KMS-11 (cell line): ENCODE measurements around the gene C2CD5.

Experiments
- H2AFZ ChIP-seq: fragments of 200-600 bp; sonication (generic); 2 replicates; pipeline ENCODE4 v1.6.1; 2016; ENCODE audit warnings: antibody characterized with exemption, mixed run types, low read depth
- H3K27ac ChIP-seq: fragments of 200-600 bp; sonication (generic); 2 replicates; pipeline ENCODE4 v1.6.1; 2016; ENCODE audit warnings: mild to moderate bottlenecking, mixed run types
- H3K27me3 ChIP-seq: fragments of 200-600 bp; sonication (generic); 2 replicates; pipeline ENCODE4 v1.6.1; 2017; ENCODE audit warnings: mild to moderate bottlenecking, low read depth, mixed run types, moderate library complexity; ENCODE audit not compliant: insufficient read depth
- H3K36me3 ChIP-seq: fragments of 200-600 bp; sonication (generic); 2 replicates; pipeline ENCODE4 v1.6.1; 2017; ENCODE audit warnings: mild to moderate bottlenecking, mixed run types; ENCODE audit not compliant: insufficient read depth
- H3K4me1 ChIP-seq: fragments of 200-600 bp; sonication (generic); 2 replicates; pipeline ENCODE4 v1.6.1; 2016; ENCODE audit warnings: mild to moderate bottlenecking, low read depth, mixed run types; ENCODE audit not compliant: poor library complexity, severe bottlenecking
- H3K4me2 ChIP-seq: fragments of 200-600 bp; sonication (generic); 2 replicates; pipeline ENCODE4 v1.7.0; 2016; ENCODE audit warnings: mild to moderate bottlenecking, mixed run types
- H3K4me3 ChIP-seq: fragments of 200-600 bp; sonication (generic); IDR thresholded peaks from 2 replicates; pipeline ENCODE4 v1.6.1; 2017; ENCODE audit warnings: low read depth, low read length, mixed read lengths; ENCODE audit not compliant: insufficient read depth
- H3K79me2 ChIP-seq: fragments of 200-600 bp; sonication (generic); 2 replicates; pipeline ENCODE4 v1.6.1; 2016; ENCODE audit warnings: low read depth, mixed run types; ENCODE audit not compliant: insufficient read depth
- H3K9ac ChIP-seq: fragments of 200-600 bp; sonication (generic); 2 replicates; pipeline ENCODE4 v1.6.1; 2016; ENCODE audit warnings: mild to moderate bottlenecking, mixed run types
- H4K20me1 ChIP-seq: fragments of 200-600 bp; sonication (generic); 2 replicates; pipeline ENCODE4 v1.6.1; 2016; ENCODE audit warnings: mild to moderate bottlenecking, mixed run types; ENCODE audit not compliant: insufficient read depth
- TF ChIP-seq, protein P1 (sequence below): fragments of 200-600 bp; sonication (generic); conservative IDR thresholded peaks from 2 replicates; pipeline ENCODE4 v1.6.1; 2017; ENCODE audit warnings: low read depth, mild to moderate bottlenecking, antibody characterized with exemption, low read length, moderate library complexity, mixed read lengths

C2CD5 gene

DNA sequence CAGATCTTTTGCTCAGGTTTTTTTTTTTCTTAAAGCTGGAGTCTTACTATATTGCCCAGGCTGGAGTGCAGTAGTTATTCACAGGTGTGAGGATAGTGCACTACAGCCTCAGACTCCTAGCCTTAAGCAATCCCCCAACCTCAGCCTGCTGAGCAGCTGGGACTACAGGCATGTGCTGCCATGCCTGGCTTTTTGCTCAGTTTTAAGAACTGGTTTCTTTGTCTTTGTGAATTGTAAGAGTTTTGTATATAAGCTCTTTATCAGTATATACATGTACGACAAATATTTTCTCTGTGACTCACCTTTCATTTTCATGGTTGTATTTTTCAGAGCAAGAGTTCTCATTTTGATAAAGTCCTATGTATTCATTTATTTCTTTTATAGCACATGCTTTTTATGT is 33.3 kb upstream of the C2CD5 start:
- TF ChIP-seq, protein P1, sequence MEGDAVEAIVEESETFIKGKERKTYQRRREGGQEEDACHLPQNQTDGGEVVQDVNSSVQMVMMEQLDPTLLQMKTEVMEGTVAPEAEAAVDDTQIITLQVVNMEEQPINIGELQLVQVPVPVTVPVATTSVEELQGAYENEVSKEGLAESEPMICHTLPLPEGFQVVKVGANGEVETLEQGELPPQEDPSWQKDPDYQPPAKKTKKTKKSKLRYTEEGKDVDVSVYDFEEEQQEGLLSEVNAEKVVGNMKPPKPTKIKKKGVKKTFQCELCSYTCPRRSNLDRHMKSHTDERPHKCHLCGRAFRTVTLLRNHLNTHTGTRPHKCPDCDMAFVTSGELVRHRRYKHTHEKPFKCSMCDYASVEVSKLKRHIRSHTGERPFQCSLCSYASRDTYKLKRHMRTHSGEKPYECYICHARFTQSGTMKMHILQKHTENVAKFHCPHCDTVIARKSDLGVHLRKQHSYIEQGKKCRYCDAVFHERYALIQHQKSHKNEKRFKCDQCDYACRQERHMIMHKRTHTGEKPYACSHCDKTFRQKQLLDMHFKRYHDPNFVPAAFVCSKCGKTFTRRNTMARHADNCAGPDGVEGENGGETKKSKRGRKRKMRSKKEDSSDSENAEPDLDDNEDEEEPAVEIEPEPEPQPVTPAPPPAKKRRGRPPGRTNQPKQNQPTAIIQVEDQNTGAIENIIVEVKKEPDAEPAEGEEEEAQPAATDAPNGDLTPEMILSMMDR, result no peak
- Histone ChIP-seq H2AFZ (no peak overlapping the region), H3K79me2 (no peaks in the 10 kb centered on the region), H3K4me2 (no peak overlapping the region), H3K9ac (no peak overlapping the region), H3K4me3 (no peak overlapping the region), H3K36me3 (no peaks in the 10 kb centered on the region), H4K20me1 (no peaks in the 10 kb centered on the region), H3K27me3 (no peaks in the 10 kb centered on the region), H3K27ac (no peak overlapping the region), H3K4me1 (no peaks in the 10 kb centered on the region)

DNA sequence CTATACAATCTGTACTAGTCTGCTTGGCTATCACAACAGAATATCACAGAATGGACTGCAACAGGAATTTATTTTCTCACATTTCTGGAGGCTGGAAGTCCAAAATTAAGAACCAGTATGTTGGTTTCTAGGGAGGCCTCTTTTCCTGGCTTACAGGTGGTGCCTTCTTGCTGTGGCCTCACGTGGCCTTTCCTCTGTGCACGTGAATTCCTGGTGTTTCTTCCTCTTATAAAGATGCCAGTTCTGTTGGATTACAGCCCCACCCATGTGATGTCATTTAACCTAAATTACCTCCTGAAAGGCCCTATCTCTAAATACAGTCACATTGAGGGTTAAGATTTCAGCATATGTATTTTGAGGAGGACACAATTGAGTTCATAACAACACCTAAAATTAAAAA is 32.1 kb upstream of the C2CD5 start:
- TF ChIP-seq, protein P1, result no peak
- no peak overlapping the region for H3K4me2 ChIP-seq
- no peaks in the 10 kb centered on the region for H3K79me2 ChIP-seq

DNA sequence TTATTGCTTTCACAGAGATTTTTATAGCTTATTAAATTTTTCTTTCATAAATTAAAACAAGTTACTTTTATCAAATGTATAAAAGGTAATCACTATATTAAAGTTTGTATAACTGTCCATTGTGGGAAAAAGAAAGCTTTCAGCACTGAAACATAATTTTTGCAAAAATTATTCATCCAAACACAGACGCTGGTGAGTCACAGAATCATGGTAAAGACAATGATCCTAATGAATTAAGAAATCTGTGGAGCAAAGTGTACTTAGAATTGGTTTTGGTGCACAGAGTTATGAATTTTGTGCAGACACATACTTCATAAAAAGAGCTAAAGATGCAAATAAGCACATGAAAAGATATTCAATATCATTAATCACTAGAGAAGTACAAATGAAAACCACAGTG is 31.7 kb upstream of the C2CD5 start:
- Histone ChIP-seq H3K79me2 (no peaks in the 10 kb centered on the region), H3K27me3 (no peaks in the 10 kb centered on the region), H2AFZ (no peak overlapping the region), H3K4me1 (no peaks in the 10 kb centered on the region), H3K9ac (no peak overlapping the region), H3K4me3 (no peak overlapping the region), H4K20me1 (no peaks in the 10 kb centered on the region), H3K27ac (no peak overlapping the region), H3K4me2 (no peak overlapping the region), H3K36me3 (no peaks in the 10 kb centered on the region)
- TF ChIP-seq, protein P1, result no peak

More for the DNA sequence above, 32.1 kb upstream of the C2CD5 start:
- no peaks in the 10 kb centered on the region for H3K36me3 ChIP-seq
- H3K4me3 ChIP-seq, result no peak overlapping the region
- H3K4me1 ChIP-seq, result no peaks in the 10 kb centered on the region
- H3K27me3 ChIP-seq, result no peaks in the 10 kb centered on the region
- H4K20me1 ChIP-seq, result no peaks in the 10 kb centered on the region
- H3K9ac ChIP-seq, result no peak overlapping the region
- no peak overlapping the region for H2AFZ ChIP-seq
- H3K27ac ChIP-seq, result no peak overlapping the region

DNA sequence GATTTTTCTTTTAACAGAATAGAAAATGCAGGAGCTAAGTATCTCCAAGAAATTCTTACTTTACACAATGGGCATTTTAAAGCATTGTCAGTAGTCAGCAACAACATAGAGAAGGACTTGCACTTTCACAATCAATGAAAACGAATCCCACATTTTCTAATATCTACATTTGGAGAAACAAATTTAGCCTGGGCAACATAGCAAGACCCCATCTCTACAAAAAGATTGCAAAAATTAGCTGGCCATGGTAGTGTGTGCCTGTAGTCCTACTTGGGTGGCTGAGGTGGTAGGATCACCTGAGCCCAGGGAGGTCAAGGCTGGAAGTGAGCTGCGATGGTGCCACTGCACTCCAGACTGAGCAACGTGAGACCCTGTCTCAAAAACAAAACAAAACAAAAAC is 30.6 kb upstream of the C2CD5 start:
- no peaks in the 10 kb centered on the region for H3K4me1 ChIP-seq
- no peak overlapping the region for H2AFZ ChIP-seq
- no peaks in the 10 kb centered on the region for H3K79me2 ChIP-seq
- H3K4me2 ChIP-seq, result no peak overlapping the region
- TF ChIP-seq, protein P1, result no peak
- H3K27me3 ChIP-seq, result no peaks in the 10 kb centered on the region
- no peak overlapping the region for H3K4me3 ChIP-seq
- no peaks in the 10 kb centered on the region for H3K36me3 ChIP-seq
- no peaks in the 10 kb centered on the region for H4K20me1 ChIP-seq
- no peak overlapping the region for H3K9ac ChIP-seq
- no peak overlapping the region for H3K27ac ChIP-seq

DNA sequence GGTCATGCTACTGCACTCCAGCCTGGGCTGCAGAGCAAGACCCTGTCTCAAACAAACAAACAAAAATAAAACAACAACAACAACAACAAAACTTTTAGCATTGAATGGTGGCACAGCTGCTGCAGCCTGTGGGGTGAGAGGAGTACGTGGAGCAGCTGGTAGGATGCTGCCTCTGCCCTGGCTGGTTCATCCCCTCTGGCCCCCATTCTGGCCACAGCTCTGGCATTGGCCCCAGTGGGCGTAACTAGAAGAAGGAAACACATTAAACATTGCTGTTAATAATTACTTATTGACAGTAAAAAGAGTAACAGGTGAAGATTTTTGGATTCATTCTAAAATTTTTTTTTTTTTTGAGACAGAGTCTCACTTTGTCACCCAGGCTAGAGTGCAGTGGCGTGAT is 28.8 kb upstream of the C2CD5 start:
- no peaks in the 10 kb centered on the region for H3K4me1 ChIP-seq
- H3K27me3 ChIP-seq, result no peaks in the 10 kb centered on the region
- no peaks in the 10 kb centered on the region for H4K20me1 ChIP-seq
- TF ChIP-seq, protein P1, result no peak
- no peak overlapping the region for H3K27ac ChIP-seq
- H3K36me3 ChIP-seq, result no peaks in the 10 kb centered on the region
- no peak overlapping the region for H3K4me2 ChIP-seq
- no peaks in the 10 kb centered on the region for H3K79me2 ChIP-seq
- no peak overlapping the region for H2AFZ ChIP-seq
- no peak overlapping the region for H3K9ac ChIP-seq
- H3K4me3 ChIP-seq, result no peak overlapping the region
